NCI-H2227 (cell line): ENCODE results near the gene ENKUR.

Source experiments
- DNase-seq: peaks from one replicate; lab custom pipeline; 2025; ENCODE audit not compliant: unreplicated experiment; lab: John Stamatoyannopoulos, UW

Gene ENKUR

DNA sequence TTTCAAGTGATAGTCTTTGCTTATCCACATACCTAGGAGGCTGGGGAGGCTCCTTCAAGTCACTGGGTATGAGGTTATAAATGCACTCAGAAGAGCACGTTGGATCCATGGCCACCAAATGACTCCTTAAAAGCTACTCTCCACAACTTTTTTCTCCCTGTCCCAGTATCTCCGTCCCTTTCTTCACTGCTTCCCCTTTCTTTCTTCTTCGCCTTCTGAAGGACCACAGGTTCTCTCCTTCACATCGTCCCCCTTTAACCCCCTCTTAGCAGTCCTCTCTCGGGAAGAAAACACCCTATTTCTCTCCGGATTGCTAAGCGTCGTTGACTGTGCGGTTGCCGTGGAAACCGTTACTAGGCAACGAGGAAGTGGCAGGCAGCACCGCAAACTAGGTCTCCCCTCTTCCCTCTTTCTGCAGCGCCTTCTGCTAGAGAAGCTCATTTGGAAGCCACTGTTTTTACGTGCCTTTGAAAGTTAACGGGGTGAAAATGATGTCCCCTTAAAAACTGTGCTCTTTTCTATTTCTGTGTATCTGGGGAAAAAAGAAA, at the start of gene ENKUR:
TSS of gene ENKUR (minus strand) at position 331 of the 548 bp plus-strand sequence. CDS start at position 109, 222 bp downstream.
- DNase-seq: peak; percentile 94

- DNase-seq: no peak
Observed at GRCh38 chr10:25064401-25064800, 48.4 kb upstream of the ENKUR start.

GRCh38 chr10:25063644-25064043, 47.7 kb upstream of the ENKUR start:
- no peak for DNase-seq

DNA sequence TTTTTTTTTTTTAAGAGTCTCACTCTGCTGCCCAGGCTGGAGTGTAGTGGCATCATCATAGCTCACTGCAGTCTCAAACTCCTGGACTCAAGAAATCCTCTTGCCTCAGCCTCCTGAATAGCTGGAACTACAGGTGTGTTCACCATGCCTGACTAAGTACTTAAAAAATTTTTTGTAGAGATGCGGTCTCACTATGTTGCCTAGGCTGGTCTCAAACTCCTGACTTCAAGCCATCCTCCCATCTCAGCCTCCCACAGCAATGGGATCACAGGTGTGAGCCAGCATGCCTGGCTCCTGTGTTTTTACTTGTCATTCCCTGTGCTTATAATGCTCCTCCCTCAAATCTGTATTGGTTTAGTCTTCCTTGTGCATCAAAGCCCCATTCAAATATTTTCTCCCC, 47.2 kb upstream of the ENKUR start:
- no peak for DNase-seq

- DNase-seq: no peak
Observed at GRCh38 chr10:25061711-25062449, 45.9 kb upstream of the ENKUR start.

DNA sequence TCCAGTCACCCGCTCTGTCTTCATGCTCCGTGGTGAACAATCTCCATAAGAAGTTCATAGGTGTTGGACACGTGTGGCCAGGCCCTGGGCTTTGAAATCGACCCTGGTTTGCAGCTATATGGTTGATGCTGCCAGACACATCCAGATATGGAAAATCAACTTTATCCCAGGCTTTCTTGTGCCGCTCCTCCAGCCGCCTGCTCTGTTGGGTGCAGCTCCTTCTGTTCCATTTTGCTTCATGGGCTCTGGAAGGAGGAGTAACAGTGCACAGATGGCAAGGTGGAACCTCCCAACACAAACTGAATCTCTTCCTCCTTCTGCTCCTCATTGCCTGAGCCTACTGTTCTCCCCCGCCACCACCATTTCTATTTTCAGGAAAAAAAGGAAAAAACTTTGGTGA, 45.2 kb upstream of the ENKUR start:
- no peak for DNase-seq

GRCh38 chr10:25059990-25060389, 44.0 kb upstream of the ENKUR start:
- DNase-seq: peak; percentile 30

DNA sequence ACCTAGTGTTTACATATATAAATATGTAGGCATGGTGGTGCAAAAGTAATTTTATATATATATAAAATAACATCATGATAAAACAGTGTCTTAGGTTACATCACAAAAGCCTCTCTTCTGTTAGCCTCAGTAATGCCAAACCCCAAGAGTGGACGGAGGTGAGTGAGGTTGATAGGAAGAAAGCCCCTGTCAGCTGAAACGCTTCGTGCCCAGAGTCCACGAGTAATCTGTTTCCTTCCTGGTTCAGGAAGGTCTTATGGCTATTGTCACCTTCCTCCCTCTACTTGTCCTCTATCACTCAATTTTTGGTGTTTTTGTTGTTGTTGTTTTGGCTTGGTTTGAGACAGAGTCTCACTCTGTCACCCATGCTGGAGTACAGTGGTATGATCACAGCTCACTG, 41.9 kb upstream of the ENKUR start:
- no peak for DNase-seq

DNA sequence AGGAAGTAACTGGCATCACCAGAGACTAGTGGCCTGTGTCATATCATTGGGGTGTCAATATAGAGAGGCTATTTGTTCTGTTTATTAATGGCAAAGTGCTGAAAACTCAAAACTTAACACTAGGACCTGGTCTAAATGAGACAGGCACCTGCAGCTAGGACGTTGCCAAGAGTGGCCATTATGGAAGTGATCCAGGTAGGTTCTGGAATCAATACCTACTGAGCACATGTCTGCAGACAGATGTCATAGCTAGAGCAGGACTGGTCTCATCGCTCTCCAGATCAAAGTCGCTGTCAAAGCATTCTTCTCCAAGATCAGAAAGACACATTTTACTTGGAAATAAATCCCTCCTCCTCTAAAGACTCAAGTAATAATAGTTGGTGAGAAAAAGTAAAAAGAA, 40.8 kb upstream of the ENKUR start:
- no peak for DNase-seq

- DNase-seq: no peak
Observed at GRCh38 chr10:25052012-25052411, 36.1 kb upstream of the ENKUR start.

- no peak for DNase-seq
Observed at GRCh38 chr10:25050402-25050801, 34.4 kb upstream of the ENKUR start.

GRCh38 chr10:25049966-25050365, 34.0 kb upstream of the ENKUR start:
- DNase-seq: no peak

DNA sequence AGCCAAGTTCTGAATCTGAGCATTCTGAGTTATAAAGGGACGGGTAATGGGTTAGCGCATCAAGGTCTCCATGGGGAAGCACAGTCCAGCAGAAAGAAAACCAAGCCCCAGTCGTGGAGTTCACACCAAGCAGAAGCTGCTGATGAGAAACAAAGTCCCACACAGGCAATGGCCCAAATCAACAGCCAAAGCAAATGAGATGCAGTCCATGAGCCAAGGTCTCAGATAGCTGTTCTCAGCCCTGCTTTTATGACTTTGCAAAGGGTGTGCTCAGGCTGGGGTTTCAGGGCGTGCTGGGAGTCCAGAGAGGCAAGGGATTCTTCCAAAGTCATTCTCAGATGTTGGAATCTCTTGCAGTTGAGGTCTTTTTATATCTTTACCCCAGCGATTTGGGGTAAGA, 32.5 kb upstream of the ENKUR start:
- DNase-seq: no peak

DNA sequence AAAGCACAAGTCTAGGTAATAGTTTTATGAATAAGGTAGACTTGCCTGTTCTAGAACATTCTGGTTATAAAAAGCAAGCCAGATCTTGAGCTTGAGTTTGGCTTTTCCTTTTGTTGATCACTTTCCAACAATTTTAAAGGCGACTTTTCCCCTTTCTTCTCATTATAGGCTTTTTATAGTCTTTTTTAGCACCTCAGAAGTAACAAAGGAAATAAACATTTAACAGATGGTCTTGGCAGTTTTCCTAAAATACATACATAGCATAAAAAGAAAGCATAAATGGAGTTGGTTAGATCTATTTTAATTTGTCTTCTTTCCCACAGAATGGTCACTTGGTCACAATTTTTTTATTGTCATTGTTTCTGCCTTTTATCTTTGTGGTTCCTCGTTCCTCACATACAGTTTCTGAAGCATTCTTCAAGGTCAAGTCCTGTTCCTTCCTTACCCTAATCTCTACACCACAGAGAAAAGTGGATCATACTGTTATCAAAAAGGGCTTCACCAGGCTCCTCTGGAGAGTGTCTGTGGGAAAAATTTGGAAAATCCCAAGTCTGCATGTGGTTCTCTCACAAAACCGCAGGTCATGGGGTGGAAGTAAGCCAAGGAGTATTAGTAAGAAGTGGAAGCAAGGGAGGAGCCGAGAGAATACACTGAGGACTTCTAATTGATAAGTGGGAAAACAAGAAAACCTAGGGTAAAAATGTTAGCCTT, 31.8 kb upstream of the ENKUR start:
- no peak for DNase-seq

DNA sequence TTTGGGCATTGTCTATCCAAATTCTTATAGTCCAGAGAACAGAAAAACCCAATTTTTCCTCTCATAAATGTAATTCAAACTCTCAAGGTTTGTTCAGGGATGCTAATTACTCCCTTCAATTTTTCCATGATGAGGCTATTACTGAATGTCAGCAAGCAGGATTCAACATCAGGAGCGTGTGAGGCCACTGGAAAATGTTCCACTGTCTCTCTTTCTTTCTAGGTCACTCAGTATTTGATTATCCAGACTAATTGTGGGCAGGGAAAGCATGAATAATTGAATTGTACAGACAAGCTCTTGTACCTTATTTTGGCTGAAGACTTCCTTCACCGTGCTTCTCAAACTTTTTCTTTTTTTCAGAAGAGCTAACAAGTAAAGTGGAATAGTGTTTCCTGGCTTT, 31.1 kb upstream of the ENKUR start:
- no peak for DNase-seq

DNA sequence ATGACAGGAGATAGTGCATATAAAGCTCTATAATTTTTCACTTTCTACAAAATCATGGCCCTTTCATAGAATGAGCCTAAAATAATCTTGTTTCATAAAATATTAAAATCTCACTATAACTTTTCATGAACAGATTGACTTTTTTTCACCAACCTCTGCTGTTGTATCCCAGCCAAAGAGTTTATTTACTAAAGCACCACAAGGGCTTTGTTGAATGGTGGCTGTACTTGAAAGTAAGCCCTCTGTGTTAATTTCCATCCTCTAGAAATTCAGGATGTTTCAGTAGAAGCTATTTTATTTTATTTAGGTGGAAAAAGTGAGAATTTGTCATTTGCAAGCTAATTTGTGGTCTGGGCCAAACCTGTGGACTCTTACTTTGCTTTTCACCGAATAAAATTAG, 30.7 kb upstream of the ENKUR start:
- DNase-seq: no peak

DNA sequence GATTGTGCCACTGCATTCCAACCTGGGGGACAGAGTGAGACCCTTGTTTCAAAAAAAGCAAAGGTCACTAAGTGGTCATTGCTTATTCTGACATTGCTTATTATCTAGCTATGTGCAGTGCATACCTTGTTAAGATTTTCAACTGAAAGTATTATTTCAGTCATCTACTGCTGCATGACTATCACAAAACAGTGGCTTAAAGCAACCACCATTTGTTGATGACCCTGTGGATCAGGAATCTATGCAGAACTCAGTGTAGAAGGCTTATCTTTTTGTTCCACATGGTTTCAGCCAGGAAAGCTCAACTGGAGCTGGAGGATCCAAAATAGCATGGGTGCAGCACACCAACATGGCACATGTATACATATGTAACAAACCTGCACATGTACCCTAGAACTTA, 23.6 kb upstream of the ENKUR start:
- DNase-seq: no peak

GRCh38 chr10:25038325-25038724, 22.4 kb upstream of the ENKUR start:
- no peak for DNase-seq

DNA sequence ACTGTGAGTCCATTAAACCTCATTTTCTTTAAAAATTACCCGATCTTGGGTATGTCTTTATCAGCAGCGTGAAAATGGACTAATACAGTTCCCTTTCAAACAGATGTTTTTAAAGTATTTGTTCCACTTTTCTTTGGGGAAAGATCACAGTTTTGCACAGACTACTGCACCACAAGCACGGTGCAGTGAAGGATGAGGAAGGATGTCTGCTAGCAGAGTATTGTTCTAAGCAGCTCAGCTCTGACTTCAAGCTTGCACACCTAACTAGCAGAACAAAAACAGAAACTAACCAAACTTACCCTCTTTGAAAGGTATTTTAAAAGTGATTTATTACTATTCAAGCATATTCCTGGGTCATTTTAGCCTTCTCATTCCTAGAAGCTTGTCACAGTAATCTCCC, 20.4 kb upstream of the ENKUR start:
- DNase-seq: no peak

GRCh38 chr10:25029519-25029918, 13.6 kb upstream of the ENKUR start:
- no peak for DNase-seq

DNA sequence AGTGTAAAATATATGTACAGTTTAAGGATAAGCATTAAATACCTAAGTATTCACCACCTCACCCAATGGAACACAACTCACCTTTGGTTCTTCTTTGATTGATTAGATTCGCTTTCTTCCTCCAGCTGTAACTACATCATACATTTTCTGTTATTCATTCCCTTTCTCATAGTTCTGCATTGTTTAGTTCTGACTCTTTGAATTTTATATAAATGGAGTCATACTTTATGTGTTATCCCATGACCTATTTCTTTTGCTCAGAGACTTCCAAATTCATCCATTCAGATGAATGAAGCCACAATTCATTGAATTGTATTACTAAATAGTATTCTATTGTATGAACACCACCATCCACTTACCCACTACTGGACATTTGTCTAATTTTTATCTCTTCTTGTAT, 12.8 kb upstream of the ENKUR start:
- no peak for DNase-seq

GRCh38 chr10:25026463-25026862, 10.5 kb upstream of the ENKUR start:
- no peak for DNase-seq
